HG03469 (cell line): ENCODE data around the gene FAM32A.

Source experiments
- ATAC-seq: cut with Tn5 transposase; IDR thresholded peaks from one replicate; pipeline ENCODE4 v1.9.1; 2021; ENCODE audit warnings: mild to moderate bottlenecking, moderate library complexity, moderate number of reproducible peaks; ENCODE audit not compliant: unreplicated experiment

FAM32A gene

GRCh38 chr19:16185123-16185767 lies at the start of gene FAM32A:
FAM32A (plus strand) TSS chr19:16185410; CDS start chr19:16185443, 33 bp downstream.
- peak; percentile 70 for ATAC-seq

GRCh38 chr19:16135430-16136127 lies 49.6 kb upstream of the FAM32A start:
- no peak for ATAC-seq

- ATAC-seq, result no peak
Observed at GRCh38 chr19:16136185-16136999, 48.8 kb upstream of the FAM32A start.

- no peak for ATAC-seq
Observed at GRCh38 chr19:16139752-16140151, 45.5 kb upstream of the FAM32A start.

GRCh38 chr19:16141043-16141442 lies 44.2 kb upstream of the FAM32A start:
- ATAC-seq, result no peak

- ATAC-seq, result no peak
Observed at GRCh38 chr19:16142032-16142580, 43.1 kb upstream of the FAM32A start.

GRCh38 chr19:16143399-16144215 lies 41.6 kb upstream of the FAM32A start, which contains the start of gene HSH2D:
HSH2D (plus strand) TSS chr19:16143685; CDS start chr19:16148751, 5,066 bp downstream.
- peak; percentile 38 for ATAC-seq

GRCh38 chr19:16144216-16144581 lies 41.0 kb upstream of the FAM32A start:
- no peak for ATAC-seq

GRCh38 chr19:16146112-16146511 lies 39.1 kb upstream of the FAM32A start:
- no peak for ATAC-seq

GRCh38 chr19:16148443-16149229 lies 36.6 kb upstream of the FAM32A start:
- ATAC-seq, result no peak

GRCh38 chr19:16153582-16154336 lies 31.5 kb upstream of the FAM32A start:
- no peak for ATAC-seq

GRCh38 chr19:16154557-16154956 lies 30.7 kb upstream of the FAM32A start:
- ATAC-seq, result no peak

GRCh38 chr19:16155128-16155527 lies 30.1 kb upstream of the FAM32A start:
- no peak for ATAC-seq

- no peak for ATAC-seq
Observed at GRCh38 chr19:16156904-16157303, 28.3 kb upstream of the FAM32A start.

- no peak for ATAC-seq
Observed at GRCh38 chr19:16157601-16158000, 27.6 kb upstream of the FAM32A start.

GRCh38 chr19:16159655-16160054 lies 25.6 kb upstream of the FAM32A start:
- no peak for ATAC-seq

GRCh38 chr19:16160445-16160942 lies 24.7 kb upstream of the FAM32A start:
- ATAC-seq, result no peak

GRCh38 chr19:16160943-16161560 lies 24.2 kb upstream of the FAM32A start:
- no peak for ATAC-seq
